Ectodermal cell (in vitro differentiated cells): ENCODE measurements around the gene LPCAT4. TPM values are rescaled to one million over a fixed set of nuclear protein-coding genes. Genes with fewer than 3 reads are reported as not detected.
"Not testable (repeated sequence)": the region's sequence is repeated elsewhere in the genome, so short reads cannot be mapped to it uniquely, and the experiment has no call there.

ENCODE experiments used
- H3K27ac ChIP-seq: 2 replicates; pipeline ENCODE4 v1.7.0; 2013; ENCODE audit warnings: mild to moderate bottlenecking, low read depth, low read length; ENCODE audit not compliant: insufficient read depth, poor library complexity, severe bottlenecking
- H3K27me3 ChIP-seq: 2 replicates; pipeline ENCODE4 v1.7.0; 2013; ENCODE audit warnings: mild to moderate bottlenecking, low read length; ENCODE audit not compliant: insufficient read depth, control insufficient read depth, poor library complexity, severe bottlenecking
- H3K36me3 ChIP-seq: one replicate; pipeline ENCODE4 v1.7.0; 2013; ENCODE audit warnings: low read length; ENCODE audit not compliant: control insufficient read depth, insufficient read depth
- H3K4me1 ChIP-seq: one replicate; pipeline ENCODE4 v1.7.0; 2013; ENCODE audit warnings: low read length; ENCODE audit not compliant: control insufficient read depth, insufficient read depth
- H3K4me3 ChIP-seq: 2 replicates; pipeline ENCODE4 v1.7.0; 2013; ENCODE audit warnings: low read depth, low read length, control low read depth; ENCODE audit not compliant: insufficient read depth
- H3K9me3 ChIP-seq: 2 replicates; pipeline ENCODE4 v1.7.0; 2013; ENCODE audit warnings: mild to moderate bottlenecking, low read length, moderate library complexity; ENCODE audit not compliant: control insufficient read depth
- WGBS, 2 experiments: methylation state at CpG; one replicate each; pipeline ENCODE4 v1.1.7; 2013; ENCODE audit warnings: missing lambda C conversion rate in 2 of 2; 5-methylcytosine and 5-hydroxymethylcytosine counted together
- polyA plus RNA-seq, 4 experiments: library from polyadenylated mRNA; stranded (reverse); fragments of 50-300 nt; gene quantifications; one replicate each; pipeline ENCODE4 v1.2.3, GENCODE V29; 2013

Gene LPCAT4
- 73.9 TPM for polyA plus RNA-seq (2013, experiment 1 of 4)
- polyA plus RNA-seq (2013, experiment 2 of 4): 69.3 TPM
- 54.0 TPM for polyA plus RNA-seq (2013, experiment 3 of 4)
- 73.6 TPM for polyA plus RNA-seq (2013, experiment 4 of 4)

DNA sequence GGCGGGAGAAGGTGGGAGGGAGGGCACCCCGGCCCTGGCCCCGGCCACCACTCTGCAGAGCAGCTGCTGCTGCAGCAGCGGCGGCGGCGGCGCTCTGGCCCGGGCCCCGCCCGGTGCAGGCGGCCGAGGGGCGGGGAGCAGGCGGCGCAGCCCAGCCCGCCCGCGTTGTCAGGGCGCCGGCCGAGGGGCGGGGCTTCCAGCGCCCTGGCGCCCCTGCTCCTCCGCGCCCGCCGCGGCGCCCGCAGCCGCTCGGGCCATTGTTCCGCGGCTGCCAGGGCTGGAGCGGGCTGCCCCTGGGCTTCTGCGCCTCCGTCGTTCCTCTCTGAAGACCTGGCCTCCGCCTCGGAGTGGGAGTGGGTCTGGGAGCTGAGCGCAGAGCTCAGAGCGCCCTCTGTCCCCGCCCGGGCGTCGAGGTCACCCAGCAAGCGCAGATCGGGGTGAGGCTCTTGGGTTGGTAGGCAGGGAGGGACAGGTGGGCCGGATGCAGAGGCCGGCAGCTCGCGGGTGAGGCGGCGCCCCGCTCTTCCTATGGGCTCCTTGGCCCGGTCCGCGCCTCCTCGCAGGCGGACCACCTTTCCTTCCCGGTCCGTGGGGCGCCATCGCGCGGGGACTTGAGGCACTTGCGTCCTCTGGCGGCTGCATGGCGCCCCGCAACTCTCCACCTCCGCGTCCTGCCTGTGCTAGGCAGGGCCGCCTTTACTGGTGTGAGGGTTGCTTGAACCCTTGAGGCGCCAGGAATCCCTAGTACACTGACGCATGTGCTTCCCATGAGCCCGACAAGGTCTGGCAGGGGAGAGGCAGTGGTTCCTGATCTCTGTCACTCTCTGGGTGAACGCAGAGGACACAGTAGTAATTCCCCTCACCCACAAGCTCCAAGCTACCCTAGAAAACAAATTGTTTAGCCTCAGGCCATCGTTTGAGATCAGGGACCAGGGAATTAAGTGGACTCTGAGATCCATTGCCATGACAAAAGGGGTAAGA lies at the start of gene LPCAT4:
Gene LPCAT4, minus strand, starts transcription at position 96 of the 981 bp plus-strand sequence. CDS start 96 bp downstream, outside the sequence.
- Histone ChIP-seq H3K9me3 (no peaks in the 10 kb centered on the region), H3K36me3 (no peaks in the 10 kb centered on the region), H3K4me3 (peak within 1 kb of the TSS; percentile 90), H3K27ac (peak within 1 kb of the TSS; percentile 97), H3K4me1 (peaks cover 15% of the 10 kb centered on the region), H3K27me3 (no peaks in the 10 kb centered on the region)
- 0% methylated on average over 80 of the region's 80 CpGs for WGBS, 2 experiments

DNA sequence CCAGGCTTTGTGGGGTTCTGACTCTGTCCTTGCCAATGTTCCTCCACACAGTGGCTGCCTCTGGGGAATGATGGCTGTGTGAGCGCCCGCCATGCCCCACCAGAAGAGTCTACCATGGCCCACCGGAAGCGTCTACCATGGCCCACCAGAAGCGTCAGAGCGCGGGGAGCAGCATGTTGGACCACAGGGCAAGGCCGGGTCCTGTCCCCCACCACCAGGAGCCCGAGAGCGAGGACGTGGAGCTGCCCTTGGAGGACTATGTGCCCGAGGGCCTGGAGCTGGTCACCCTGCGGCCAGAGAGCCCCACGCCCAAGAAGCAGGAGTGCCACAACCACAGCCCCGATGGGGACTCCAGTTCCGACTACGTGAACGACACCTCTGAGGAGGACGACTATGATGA lies 42.5 kb upstream of the LPCAT4 start:
- not testable (repeated sequence) for H3K27me3 ChIP-seq, H3K27ac ChIP-seq, H3K9me3 ChIP-seq, H3K36me3 ChIP-seq, H3K4me3 ChIP-seq, H3K4me1 ChIP-seq
- 100% methylated on average over 5 to 6 of the region's 19 CpGs for WGBS, 2 experiments

DNA sequence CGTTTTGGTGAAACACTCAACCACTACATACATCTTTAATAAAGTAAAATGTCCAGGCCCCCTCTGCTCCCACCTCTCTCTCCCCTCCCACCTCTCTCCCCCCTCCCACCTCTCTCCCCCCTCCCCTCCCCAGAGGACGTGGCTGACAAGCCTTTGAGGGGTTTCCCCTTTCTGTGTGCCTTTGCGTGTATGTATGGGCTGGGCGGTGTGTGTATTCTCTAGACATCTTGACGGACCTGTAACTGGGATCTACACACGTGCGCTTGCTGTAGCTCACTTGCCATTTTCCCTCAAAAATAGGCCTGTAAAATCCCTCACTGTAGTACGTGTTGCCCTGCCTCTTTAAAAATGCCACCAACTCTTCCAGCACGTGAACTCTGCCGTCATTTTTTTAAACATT lies 42.0 kb upstream of the LPCAT4 start:
- not testable (repeated sequence) for H3K9me3 ChIP-seq, H3K27ac ChIP-seq, H3K4me1 ChIP-seq, H3K27me3 ChIP-seq, H3K36me3 ChIP-seq, H3K4me3 ChIP-seq
- WGBS, 2 experiments: no CpG with 5 or more reads among the region's 10 CpGs

GRCh38 chr15:34403899-34404298 lies 36.9 kb upstream of the LPCAT4 start:
- H3K4me1 ChIP-seq, H3K4me3 ChIP-seq, H3K36me3 ChIP-seq, H3K27ac ChIP-seq, H3K27me3 ChIP-seq, H3K9me3 ChIP-seq: not testable (repeated sequence)
- no CpG with 5 or more reads among the region's 3 CpGs for WGBS, 2 experiments

- not testable (repeated sequence) for H3K4me1 ChIP-seq, H3K36me3 ChIP-seq, H3K9me3 ChIP-seq, H3K27ac ChIP-seq, H3K27me3 ChIP-seq, H3K4me3 ChIP-seq
- no CpG with 5 or more reads among the region's 4 CpGs for WGBS, 2 experiments
Measured at GRCh38 chr15:34403160-34403598, 36.2 kb upstream of the LPCAT4 start.

GRCh38 chr15:34397637-34398259 lies 30.8 kb upstream of the LPCAT4 start:
- H3K9me3 ChIP-seq, H3K27ac ChIP-seq, H3K4me1 ChIP-seq, H3K27me3 ChIP-seq, H3K36me3 ChIP-seq, H3K4me3 ChIP-seq: not testable (repeated sequence)
- WGBS, 2 experiments: 100% methylated on average over 2 of the region's 6 CpGs; no CpG with 5 or more reads in 1 of the 2 experiments

- not testable (repeated sequence) for H3K27ac ChIP-seq, H3K9me3 ChIP-seq, H3K4me3 ChIP-seq, H3K4me1 ChIP-seq, H3K36me3 ChIP-seq, H3K27me3 ChIP-seq
- WGBS, 2 experiments: no CpG with 5 or more reads among the region's 2 CpGs
Measured at GRCh38 chr15:34392981-34393380, 26.0 kb upstream of the LPCAT4 start.

DNA sequence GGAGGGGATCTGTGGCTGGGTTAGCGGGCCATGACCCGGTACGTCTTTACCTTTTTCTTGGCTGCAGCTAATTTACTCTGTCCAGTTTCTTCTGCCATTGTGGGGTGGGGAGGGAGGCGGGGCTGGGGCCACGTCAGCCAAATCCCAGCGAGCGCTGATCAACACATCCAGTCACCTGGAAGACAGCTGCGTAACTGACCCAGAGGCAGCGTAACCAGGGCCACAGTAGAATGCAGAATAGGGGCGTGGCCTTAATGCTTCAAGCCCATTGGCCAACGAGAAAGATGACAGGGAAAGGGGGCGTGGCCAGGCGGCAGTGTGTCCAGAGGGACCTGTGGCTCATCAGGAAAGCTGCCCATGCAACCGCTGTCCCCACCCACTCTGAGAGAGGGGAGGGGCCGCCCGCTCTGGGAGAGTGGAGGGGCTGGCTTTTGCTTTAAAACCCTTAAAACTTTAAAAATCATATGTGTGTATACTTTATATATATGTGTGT lies 22.6 kb upstream of the LPCAT4 start:
- H3K36me3 ChIP-seq, H3K27me3 ChIP-seq, H3K4me3 ChIP-seq, H3K27ac ChIP-seq, H3K9me3 ChIP-seq, H3K4me1 ChIP-seq: not testable (repeated sequence)
- no CpG with 5 or more reads among the region's 16 CpGs for WGBS, 2 experiments

DNA sequence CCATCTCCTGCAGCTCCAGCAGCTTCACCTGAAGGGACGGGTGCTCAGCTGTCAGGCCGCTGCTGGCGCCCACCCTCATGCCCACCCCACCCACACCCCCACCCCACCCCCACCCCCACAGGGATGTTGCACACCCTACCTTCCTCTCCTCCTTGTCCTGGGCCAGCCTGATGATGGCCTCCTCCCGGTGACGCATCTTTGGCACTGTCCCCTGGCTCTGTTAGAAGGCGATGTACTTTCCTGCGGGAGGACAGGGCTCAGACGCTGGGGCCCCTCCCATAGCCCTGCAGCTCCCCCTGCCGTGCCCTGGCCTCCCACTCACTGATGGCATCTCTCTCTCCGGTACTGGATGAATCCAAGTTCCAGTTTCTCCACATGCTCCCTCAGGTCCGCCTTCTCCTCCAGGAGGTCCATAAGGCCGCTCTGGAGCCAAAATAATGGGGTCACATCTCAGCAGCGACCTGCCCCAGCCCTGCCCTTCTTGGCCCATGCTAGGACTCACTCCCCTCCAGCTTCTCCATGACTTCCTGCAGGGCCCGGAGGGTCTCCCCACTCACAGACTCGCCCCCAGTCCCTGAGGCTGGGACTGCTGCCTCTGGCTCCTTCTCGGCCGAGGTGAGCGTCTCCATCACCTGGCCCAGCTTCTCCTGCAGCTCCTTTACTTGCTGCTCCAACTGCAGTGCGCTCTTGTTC lies 15.0 kb upstream of the LPCAT4 start:
- H3K4me1 ChIP-seq, H3K9me3 ChIP-seq, H3K27me3 ChIP-seq, H3K4me3 ChIP-seq, H3K27ac ChIP-seq, H3K36me3 ChIP-seq: not testable (repeated sequence)
- no CpG with 5 or more reads among the region's 19 CpGs for WGBS, 2 experiments

DNA sequence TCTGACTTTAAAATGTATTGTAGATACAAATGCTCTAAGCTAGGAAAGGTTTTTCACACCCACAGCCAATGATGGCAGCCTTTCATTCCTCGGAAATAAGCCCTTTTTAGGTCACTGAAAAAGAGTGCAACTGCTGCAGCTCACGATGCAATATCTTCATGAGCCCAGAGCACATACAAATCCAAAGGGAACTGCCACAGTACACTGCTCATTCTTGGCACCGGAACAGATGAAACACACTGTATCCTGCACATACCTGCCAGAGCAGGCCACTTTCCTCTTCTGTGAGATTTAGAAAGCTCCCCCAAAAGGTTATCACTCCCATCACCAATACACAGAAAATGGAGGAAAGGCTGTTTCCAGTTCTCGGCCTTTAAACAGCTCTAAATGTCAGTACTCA lies 13.5 kb upstream of the LPCAT4 start:
- H3K9me3 ChIP-seq, H3K4me1 ChIP-seq, H3K4me3 ChIP-seq, H3K27ac ChIP-seq, H3K36me3 ChIP-seq, H3K27me3 ChIP-seq: not testable (repeated sequence)
- WGBS, 2 experiments: 93 to 94% methylated on average over 3 of the region's 4 CpGs
